PC-9 (cell line): Measurements from ENCODE around the gene CDC27. TPM values are rescaled to one million over a fixed set of nuclear protein-coding genes. Genes with fewer than 3 reads are reported as not detected.

ENCODE experiments used
- BruUV-seq: library from RNA; stranded (reverse); fragments of 400-500 nt; replicated peaks from 2 replicates; lab custom pipeline; 2021; lab: Mats Ljungman, UMichigan
- CTCF ChIA-PET: fragments of 300-600 bp; sonication (Branson Sonifier 250); formaldehyde crosslinking; loops from one replicate; lab custom pipeline; 2022; ENCODE audit warnings: antibody characterized with exemption; lab: Charles Lee
- POLR2A ChIA-PET: fragments of 300-600 bp; sonication (Branson Sonifier 250); formaldehyde crosslinking; loops from one replicate; lab custom pipeline; 2022; ENCODE audit warnings: antibody characterized with exemption; ENCODE audit not compliant: unreplicated experiment; lab: Charles Lee
- DNase-seq, 2 experiments: peaks; one replicate each; pipeline versions ENCODE4 v3.0.0 to v3.0.0-alpha.2; 2015 to 2022; ENCODE audit warnings: mixed read lengths in 1 of 2
- H2AFZ ChIP-seq: fragments of 200-600 bp; sonication (generic); 2 replicates; pipeline ENCODE4 v1.8.1; 2017; ENCODE audit warnings: antibody characterized with exemption
- H3F3A ChIP-seq: fragments of 200-600 bp; sonication (generic); 2 replicates; pipeline ENCODE4 v1.8.1; 2017; ENCODE audit warnings: antibody characterized with exemption, mild to moderate bottlenecking, low read depth; ENCODE audit not compliant: insufficient read depth
- H3K27ac ChIP-seq: fragments of 200-600 bp; sonication (generic); 2 replicates; pipeline ENCODE4 v1.6.1; 2016; ENCODE audit warnings: mixed run types
- H3K27me3 ChIP-seq: fragments of 200-600 bp; sonication (generic); 2 replicates; pipeline ENCODE4 v1.6.1; 2016; ENCODE audit warnings: low read depth, mixed run types; ENCODE audit not compliant: insufficient read depth
- H3K36me3 ChIP-seq: fragments of 200-600 bp; sonication (generic); 2 replicates; pipeline ENCODE4 v1.6.1; 2016; ENCODE audit warnings: low read depth, mixed run types
- H3K4me1 ChIP-seq: fragments of 200-600 bp; sonication (generic); replicated peaks from 2 replicates; pipeline ENCODE4 v1.6.1; 2016; ENCODE audit warnings: mixed run types; ENCODE audit not compliant: insufficient read depth
- H3K4me2 ChIP-seq: fragments of 200-600 bp; sonication (generic); 2 replicates; pipeline ENCODE4 v1.6.1; 2017; ENCODE audit warnings: mixed run types
- H3K4me3 ChIP-seq: fragments of 200-600 bp; sonication (generic); 2 replicates; pipeline ENCODE4 v1.6.1; 2016; ENCODE audit warnings: mixed run types
- H3K79me2 ChIP-seq: fragments of 200-600 bp; sonication (generic); 2 replicates; pipeline ENCODE4 v1.6.1; 2017; ENCODE audit warnings: low read depth, mixed run types
- H3K9me2 ChIP-seq: fragments of 200-600 bp; sonication (generic); 2 replicates; pipeline ENCODE4 v1.8.1; 2017; ENCODE audit warnings: mild to moderate bottlenecking; ENCODE audit not compliant: insufficient read depth
- H3K9me3 ChIP-seq: fragments of 200-600 bp; sonication (generic); 2 replicates; pipeline ENCODE4 v1.8.1; 2016; ENCODE audit warnings: low read depth; ENCODE audit not compliant: insufficient read depth
- H4K20me1 ChIP-seq: fragments of 200-600 bp; sonication (generic); 2 replicates; pipeline ENCODE4 v1.8.1; 2017; ENCODE audit not compliant: insufficient read depth
- CTCF ChIP-seq: fragments of 200-600 bp; sonication (generic); conservative IDR thresholded peaks from 2 replicates; pipeline ENCODE4 v1.6.1; 2017; ENCODE audit warnings: mixed run types, antibody characterized with exemption, mild to moderate bottlenecking, moderate library complexity
- EZH2 ChIP-seq: fragments of 200-600 bp; sonication (generic); IDR thresholded peaks from 2 replicates; pipeline ENCODE4 v1.8.0; 2017; ENCODE audit warnings: antibody characterized with exemption, low read depth
- intact Hi-C: fragments of 100-400 bp; cut with micrococcal nuclease; formaldehyde crosslinking; loops from one replicate; pipeline ENCODE4 v1.10.0; 2022; ENCODE audit not compliant: unreplicated experiment
- total RNA-seq: library from RNA; stranded (reverse); gene quantifications from 2 replicates; pipeline ENCODE4 v1.2.3, GENCODE V29; 2021

CDC27 gene
- total RNA-seq, 1 experiment from 2014 or later: 94.3 TPM

DNA sequence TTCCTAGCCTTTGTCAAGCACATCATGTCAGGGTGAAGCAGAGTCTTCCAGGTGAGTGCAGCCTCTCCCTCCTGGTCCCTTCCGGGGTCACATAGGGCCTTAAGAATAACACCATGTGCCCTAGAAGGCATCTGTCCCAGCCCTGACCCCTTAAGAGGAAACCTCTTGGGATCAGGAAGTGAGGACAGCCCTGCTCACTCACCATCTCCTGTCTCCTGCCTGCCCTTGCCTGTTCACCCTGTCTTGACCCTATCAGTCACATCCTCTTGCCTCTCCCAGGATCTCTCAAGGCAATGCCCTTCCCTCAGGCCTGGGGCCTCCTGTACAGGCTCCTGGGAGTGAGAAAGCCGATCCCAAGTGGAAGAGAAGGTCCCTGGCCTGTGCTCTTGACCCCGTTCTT is 33.9 kb upstream of the CDC27 start:
- H3K9me2 ChIP-seq: no peaks in the 10 kb centered on the region
- H3K4me3 ChIP-seq: no peak overlapping the region
- no peak for TF ChIP-seq EZH2
- no peak for TF ChIP-seq CTCF
- peaks cover 18% of the 10 kb centered on the region; the same call in 1 of the 2 replicates for H3F3A ChIP-seq
- peak overlapping the region; percentile 65 for H3K27ac ChIP-seq
- peaks cover 37% of the 10 kb centered on the region for H3K4me1 ChIP-seq
- POLR2A ChIA-PET: no interaction called here
- peak in 1 of 2 experiments; percentile 42 for DNase-seq
- no peaks in the 10 kb centered on the region for H3K27me3 ChIP-seq
- H2AFZ ChIP-seq: no peak overlapping the region
- intact Hi-C loops: no loop called here
- H3K9me3 ChIP-seq: no peaks in the 10 kb centered on the region
- CTCF ChIA-PET: no interaction called here
- no peaks in the 10 kb centered on the region for H4K20me1 ChIP-seq
- no peaks in the 10 kb centered on the region for H3K36me3 ChIP-seq
- peak overlapping the region; percentile 17; the same call in 1 of the 2 replicates for H3K4me2 ChIP-seq
- H3K79me2 ChIP-seq: no peaks in the 10 kb centered on the region
- no TSS peak for BruUV-seq

- H3K9me2 ChIP-seq: no peaks in the 10 kb centered on the region
- no peaks in the 10 kb centered on the region for H3K36me3 ChIP-seq
- no peak for TF ChIP-seq EZH2
- TF ChIP-seq CTCF: no peak
- no peak overlapping the region for H2AFZ ChIP-seq
- no peak overlapping the region for H3K4me2 ChIP-seq
- H3K27ac ChIP-seq: no peak overlapping the region
- H3F3A ChIP-seq: peaks cover 18% of the 10 kb centered on the region; the same call in 1 of the 2 replicates
- no peaks in the 10 kb centered on the region for H3K27me3 ChIP-seq
- H3K79me2 ChIP-seq: no peaks in the 10 kb centered on the region
- ChIA-PET POLR2A (no interaction called here), CTCF (no interaction called here)
- no peaks in the 10 kb centered on the region for H4K20me1 ChIP-seq
- H3K4me1 ChIP-seq: peaks cover 37% of the 10 kb centered on the region
- BruUV-seq: no TSS peak
- no peaks in the 10 kb centered on the region for H3K9me3 ChIP-seq
- intact Hi-C loops: no loop called here
- DNase-seq: no peak
- no peak overlapping the region for H3K4me3 ChIP-seq
Measured at GRCh38 chr17:47222047-47222446, 33.0 kb upstream of the CDC27 start.

- CTCF ChIA-PET: no interaction called here
- H3K36me3 ChIP-seq: no peaks in the 10 kb centered on the region
- BruUV-seq: no TSS peak
- no peak overlapping the region for H2AFZ ChIP-seq
- H3K9me3 ChIP-seq: no peaks in the 10 kb centered on the region
- no peak overlapping the region for H3K27ac ChIP-seq
- no peaks in the 10 kb centered on the region for H3K9me2 ChIP-seq
- intact Hi-C loops: no loop called here
- no peak for TF ChIP-seq CTCF
- TF ChIP-seq EZH2: no peak
- H3K4me1 ChIP-seq: peaks cover 32% of the 10 kb centered on the region
- H4K20me1 ChIP-seq: no peaks in the 10 kb centered on the region
- POLR2A ChIA-PET: no interaction called here
- no peak overlapping the region for H3K4me3 ChIP-seq
- no peaks in the 10 kb centered on the region for H3K79me2 ChIP-seq
- no peaks in the 10 kb centered on the region for H3K27me3 ChIP-seq
- H3F3A ChIP-seq: peaks cover 16% of the 10 kb centered on the region; the same call in 1 of the 2 replicates
- DNase-seq: no peak
- H3K4me2 ChIP-seq: no peak overlapping the region
Measured at GRCh38 chr17:47221154-47221553, 32.1 kb upstream of the CDC27 start.
